K562 (cell line): ENCODE results near the gene ORC3. TPM values are rescaled to one million over a fixed set of nuclear protein-coding genes. Genes with fewer than 3 reads are reported as not detected.
A peak's percentile ranks its signal among the peaks of the same experiment; 100 is the strongest.

ENCODE experiments used
- E2F6 ChIP-seq, 2 experiments: IDR thresholded peaks; 2 replicates each; pipeline ENCODE4 v1.6.1; 2011; ENCODE audit warnings: borderline replicate concordance in 1 of 2, control low read depth in 1 of 2, low read depth in 1 of 2, low read length in 1 of 2, mild to moderate bottlenecking in 1 of 2, mixed read lengths in 1 of 2, moderate library complexity in 1 of 2; ENCODE audit not compliant: insufficient read depth in 1 of 2, insufficient read length in 1 of 2, poor library complexity in 1 of 2, severe bottlenecking in 1 of 2; ENCODE audit errors: extremely low read depth in 1 of 2
- ETS2 ChIP-seq: IDR thresholded peaks from 2 replicates; pipeline ENCODE4 v1.6.1; 2016; ENCODE audit warnings: borderline replicate concordance, missing genetic modification characterization, mild to moderate bottlenecking, moderate library complexity, missing compliant biosample characterization; ENCODE audit not compliant: poor library complexity, severe bottlenecking
- HBP1 ChIP-seq: fragments of 450-650 bp; formaldehyde crosslinking; IDR thresholded peaks from 2 replicates; pipeline ENCODE4 v1.4.0; 2022; ENCODE audit warnings: missing genetic modification characterization
- HDAC2 ChIP-seq: fragments of 450-650 bp; IDR thresholded peaks from 2 replicates; pipeline ENCODE4 v1.6.1; 2016; ENCODE audit warnings: mild to moderate bottlenecking
- HINFP ChIP-seq: fragments of 450-650 bp; conservative IDR thresholded peaks from 2 replicates; pipeline ENCODE4 v1.6.1; 2016; ENCODE audit warnings: missing genetic modification characterization, low read depth, mild to moderate bottlenecking, control low read depth, missing compliant biosample characterization
- MCM2 ChIP-seq: fragments of 450-650 bp; IDR thresholded peaks from 2 replicates; pipeline ENCODE4 v1.6.1; 2017; ENCODE audit warnings: low read depth, mild to moderate bottlenecking
- MTA3 ChIP-seq: fragments of 450-650 bp; formaldehyde crosslinking; IDR thresholded peaks from 2 replicates; pipeline ENCODE4 v1.6.1; 2017; ENCODE audit warnings: mild to moderate bottlenecking, borderline replicate concordance
- MYBL2 ChIP-seq, 2 experiments: fragments of 450-650 bp in 1 of 2; sonication (generic) in 1 of 2; formaldehyde crosslinking in 1 of 2; IDR thresholded peaks; 2 replicates each; pipeline versions ENCODE4 v1.6.1 to v1.8.1; 2017 to 2022; ENCODE audit warnings: borderline replicate concordance in 1 of 2, inconsistent platforms in 1 of 2, low read depth in 1 of 2, mild to moderate bottlenecking in 1 of 2, missing genetic modification reagents in 1 of 2, moderate library complexity in 1 of 2
- POLR3G ChIP-seq: IDR thresholded peaks from 2 replicates; pipeline ENCODE4 v1.6.1; 2011; ENCODE audit not compliant: insufficient read length, insufficient replicate concordance; ENCODE audit errors: extremely low read depth
- PRDM10 ChIP-seq: fragments of 450-650 bp; IDR thresholded peaks from 2 replicates; pipeline ENCODE4 v1.6.1; 2018; ENCODE audit not compliant: partially characterized antibody
- TOE1 ChIP-seq, 2 experiments: fragments of 450-650 bp in 1 of 2; sonication (generic) in 1 of 2; formaldehyde crosslinking in 1 of 2; IDR thresholded peaks; 2 replicates each; pipeline versions ENCODE4 v1.7.1 to v1.8.0; 2016 to 2022; ENCODE audit warnings: borderline replicate concordance in 2 of 2, mild to moderate bottlenecking in 2 of 2, antibody characterized with exemption in 1 of 2, inconsistent platforms in 1 of 2, low read depth in 1 of 2, missing genetic modification reagents in 1 of 2, moderate library complexity in 1 of 2
- ZNF143 ChIP-seq: sonication (generic); formaldehyde crosslinking; IDR thresholded peaks from 2 replicates; pipeline ENCODE4 v1.9.0; 2022; ENCODE audit warnings: mild to moderate bottlenecking, missing genetic modification reagents
- ZNF395 ChIP-seq: fragments of 200-800 bp; sonication (Bioruptor generic); IDR thresholded peaks from 2 replicates; pipeline ENCODE4 v1.6.1; 2017; ENCODE audit warnings: missing genetic modification characterization, missing compliant biosample characterization
- ZNF57 ChIP-seq: fragments of 450-650 bp; formaldehyde crosslinking; IDR thresholded peaks from 2 replicates; pipeline ENCODE4 v1.4.0; 2020; ENCODE audit warnings: mild to moderate bottlenecking, moderate library complexity
- polyA plus RNA-seq, 8 experiments: library from polyadenylated mRNA; depleted of rRNA in 4 of 8; stranded (reverse) in 5 of 8; unstranded in 3 of 8; fragments of >200 nt; fragmentation: Nextera tagmentation in 2 of 8; fragmentation: Illumina TruSeq in 1 of 8; extraction: Ambion mirVana in 2 of 8; extraction: Trizol in 1 of 8; gene quantifications; 2 replicates each; pipeline versions ENCODE4 v1.2.1 to v1.2.3, GENCODE V29; 2011 to 2014; ENCODE audit warnings: inconsistent platforms in 1 of 8, missing spikeins in 1 of 8
- total RNA-seq, 7 experiments: library from RNA; depleted of rRNA in 6 of 7; stranded (reverse); fragments of >200 nt in 6 of 7; fragmentation: Illumina TruSeq in 2 of 7; extraction: Trizol in 2 of 7; gene quantifications; 2 replicates each; pipeline versions ENCODE4 v1.2.1 to v1.2.3, GENCODE V29; 2011 to 2021; ENCODE audit warnings: low replicate concordance in 1 of 7

ORC3 gene
- total and polyA plus RNA-seq, 9 of the 15 experiments (the other 6 are each of a cell fraction or from before 2014, with no cell fraction given) = 28.8 to 159 (median 74.8) TPM

- peak; percentile 78 for TF ChIP-seq ZNF143 (CRISPR knock-in tag)
- TF ChIP-seq ETS2 (tag) = no peak
- no peak for TF ChIP-seq TOE1 (IDR thresholded peaks at IDR 0.05; ENCODE audit: borderline replicate concordance)
- TF ChIP-seq TOE1 (CRISPR knock-in tag; IDR thresholded peaks at IDR 0.05; ENCODE audit: borderline replicate concordance, low read depth) = peak; percentile 70; the same call in 1 of the 2 replicates
- TF ChIP-seq E2F6 (IDR thresholded peaks at IDR 0.05; ENCODE audit: borderline replicate concordance in 1 of 2, extremely low read depth in 1 of 2, insufficient read depth in 1 of 2, insufficient read length in 1 of 2, low read depth in 1 of 2, low read length in 1 of 2, poor library complexity in 1 of 2, severe bottlenecking in 1 of 2) = peak; percentile 90 to 92
- peak; percentile 7 for TF ChIP-seq PRDM10
- 0 out of 2 replicates have a peak, but pooled peaks have one; percentile 6 for TF ChIP-seq HBP1 (CRISPR knock-in tag)
- TF ChIP-seq ZNF57 = no peak
- TF ChIP-seq ZNF395 (CRISPR knock-in tag) = 0 out of 2 replicates have a peak, but pooled peaks have one; percentile 38
- TF ChIP-seq POLR3G = no peak
- 0 out of 2 replicates have a peak, but pooled peaks have one; percentile 25 for TF ChIP-seq HINFP
- no peak for TF ChIP-seq MCM2
- TF ChIP-seq HDAC2 = peak; percentile 85
- TF ChIP-seq MYBL2 (IDR thresholded peaks at IDR 0.05; ENCODE audit: low read depth) = no peak
- no peak for TF ChIP-seq MYBL2 (CRISPR knock-in tag; IDR thresholded peaks at IDR 0.05; ENCODE audit: borderline replicate concordance)
- TF ChIP-seq MTA3 = peak; percentile 89
Observed at GRCh38 chr6:87589693-87590416, at the start of gene ORC3, which contains the start of gene RARS2 (continued).
